ENCODE measurements around the gene FOXO3.

FOXO3 gene

DNA sequence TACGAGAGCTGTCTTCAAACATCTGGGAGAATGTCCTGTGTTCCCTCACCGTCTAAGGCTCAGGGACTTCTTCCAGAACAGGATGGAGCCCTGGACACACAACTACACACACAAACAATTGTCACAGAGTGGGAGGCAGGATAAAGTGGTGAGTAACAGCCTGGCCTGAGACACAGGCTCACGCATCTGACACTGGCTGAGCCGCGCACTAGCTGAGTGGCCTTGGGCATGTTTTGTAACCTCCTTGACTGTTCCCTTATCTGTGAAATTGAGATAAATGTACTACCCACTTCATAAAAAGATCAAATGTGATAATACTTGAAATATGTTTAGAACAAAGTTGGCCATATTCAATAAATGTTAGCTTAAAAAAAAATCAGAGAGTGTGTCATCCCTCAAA is 155.1 kb downstream of the FOXO3 start:
- DNase-seq (ENCODE audit: low read depth): no peak

DNA sequence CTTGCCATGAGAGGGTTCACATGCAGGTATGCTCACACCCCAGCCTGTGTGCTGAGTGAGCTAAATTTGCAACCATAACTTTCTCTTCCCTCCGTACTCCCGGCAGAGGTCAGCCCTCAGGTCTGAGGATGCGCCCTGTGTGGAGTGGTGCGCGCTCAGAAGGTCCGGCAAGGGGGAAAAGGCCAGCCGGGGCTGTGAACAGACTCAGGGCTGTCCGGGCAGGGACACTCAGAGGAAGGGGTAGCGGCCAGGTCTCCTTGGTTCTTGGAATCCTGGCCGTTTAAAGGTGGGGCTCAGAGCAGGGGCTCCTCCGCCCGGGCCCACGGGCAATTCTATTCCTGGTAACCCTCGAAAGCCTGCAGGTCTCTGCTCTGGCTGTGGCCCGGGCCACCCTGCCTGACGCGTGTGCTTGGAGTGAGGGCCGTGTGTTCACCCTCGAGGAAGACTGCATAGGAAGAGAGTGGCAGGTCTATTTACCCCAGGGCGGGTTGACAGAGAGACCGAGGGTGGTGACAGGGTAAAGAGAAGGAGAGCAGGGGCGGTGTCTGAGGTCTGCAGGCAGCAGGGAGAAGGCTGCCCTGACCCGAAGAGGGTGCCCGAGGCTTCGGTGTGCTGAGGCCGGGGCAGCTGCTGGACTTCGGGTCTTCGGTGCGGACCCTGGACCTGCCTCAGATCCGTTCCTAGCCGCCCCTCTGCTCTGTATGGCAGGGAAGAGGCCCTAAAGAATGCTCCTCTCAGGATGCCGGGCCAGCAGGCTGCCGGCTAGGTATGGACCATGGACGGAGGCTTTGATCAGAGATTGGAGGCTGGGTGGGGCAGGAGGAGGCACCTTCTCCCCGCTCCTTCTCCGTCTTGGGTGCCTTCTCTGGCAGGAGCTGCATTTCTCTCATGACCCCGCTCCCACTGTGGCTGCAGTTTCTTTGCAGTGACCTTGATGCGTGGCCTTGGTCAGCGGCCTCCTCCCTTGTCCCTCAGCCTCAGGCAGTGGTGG is 156.4 kb downstream of the FOXO3 start:
- no peak for DNase-seq (ENCODE audit: low read depth)

DNA sequence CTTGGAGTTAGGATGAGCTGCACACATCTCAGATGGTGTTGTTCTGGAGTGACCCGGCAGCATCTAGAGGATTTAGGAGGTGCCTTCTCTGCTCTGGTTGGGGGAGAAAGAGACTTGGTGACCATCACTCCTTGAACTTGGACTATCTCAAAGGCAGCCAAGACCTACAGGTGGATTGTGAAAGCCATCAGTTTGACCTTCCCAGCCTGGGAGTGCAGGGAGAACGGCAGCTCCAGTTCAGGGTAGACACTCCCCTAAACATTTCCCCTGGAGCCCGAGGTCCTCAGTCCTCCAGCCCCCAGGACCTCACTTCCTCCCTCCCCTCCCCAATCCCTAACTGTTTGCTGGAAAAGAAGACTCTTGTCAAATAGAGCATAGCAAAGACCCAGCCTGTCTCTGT is 158.8 kb downstream of the FOXO3 start:
- DNase-seq (ENCODE audit: low read depth): no peak

DNA sequence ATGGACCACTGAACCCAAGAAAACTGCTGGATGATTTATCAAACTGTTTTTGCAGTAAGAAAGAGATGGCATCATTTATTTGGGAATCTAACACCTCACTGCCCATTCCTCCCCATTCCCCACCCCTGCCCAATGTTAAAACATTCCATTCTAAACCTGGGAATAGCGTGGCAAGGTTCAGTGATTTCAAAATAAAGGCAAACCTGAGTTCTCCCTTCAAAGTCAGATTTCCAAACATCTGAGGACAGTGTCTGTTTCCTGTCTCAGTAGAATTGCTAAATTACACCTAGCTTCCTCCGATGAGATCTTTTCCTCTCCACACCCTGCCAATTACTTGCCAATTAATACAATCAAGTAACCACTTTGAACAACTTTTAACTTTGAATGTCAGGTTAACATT is 160.1 kb downstream of the FOXO3 start:
- no peak for DNase-seq (ENCODE audit: low read depth)

DNA sequence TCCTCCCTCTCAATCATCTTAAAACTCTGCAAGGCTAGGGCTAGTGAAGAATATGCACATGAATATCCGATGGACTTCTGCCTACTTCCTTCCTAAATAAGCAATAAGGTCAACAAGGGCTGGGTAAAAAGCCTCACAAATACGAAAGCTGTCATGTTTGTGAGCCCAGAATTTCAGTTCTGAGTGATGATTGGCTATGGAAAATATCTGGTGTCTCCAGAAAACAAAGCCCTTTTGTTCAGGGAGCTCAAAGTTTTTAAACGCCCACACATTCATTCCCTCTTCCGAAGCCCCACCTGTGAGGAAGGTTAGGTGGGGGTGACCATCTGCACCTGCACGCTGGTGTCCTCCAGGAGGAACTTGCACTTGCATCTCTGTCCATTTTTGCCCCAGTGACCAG is 160.6 kb downstream of the FOXO3 start:
- DNase-seq (ENCODE audit: low read depth): no peak

DNA sequence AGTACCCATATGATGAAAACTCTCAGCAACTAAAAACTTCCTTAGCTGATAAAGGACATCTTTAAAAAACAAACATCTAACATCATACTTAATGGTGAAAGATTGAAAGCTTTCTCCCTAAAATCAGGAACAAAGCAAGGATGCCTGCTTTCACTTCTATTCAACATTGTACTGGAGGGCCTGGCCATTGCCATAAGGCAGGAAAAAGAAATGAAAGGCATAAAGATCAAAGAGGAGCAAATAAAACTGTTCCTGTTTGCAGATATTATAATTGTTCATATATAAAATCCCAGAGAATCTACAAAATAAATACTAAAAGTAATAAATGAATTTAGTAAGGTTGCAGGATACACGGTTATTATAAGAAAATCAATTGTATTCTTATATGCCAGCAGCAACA is 162.9 kb downstream of the FOXO3 start:
- DNase-seq (ENCODE audit: low read depth): no peak

DNA sequence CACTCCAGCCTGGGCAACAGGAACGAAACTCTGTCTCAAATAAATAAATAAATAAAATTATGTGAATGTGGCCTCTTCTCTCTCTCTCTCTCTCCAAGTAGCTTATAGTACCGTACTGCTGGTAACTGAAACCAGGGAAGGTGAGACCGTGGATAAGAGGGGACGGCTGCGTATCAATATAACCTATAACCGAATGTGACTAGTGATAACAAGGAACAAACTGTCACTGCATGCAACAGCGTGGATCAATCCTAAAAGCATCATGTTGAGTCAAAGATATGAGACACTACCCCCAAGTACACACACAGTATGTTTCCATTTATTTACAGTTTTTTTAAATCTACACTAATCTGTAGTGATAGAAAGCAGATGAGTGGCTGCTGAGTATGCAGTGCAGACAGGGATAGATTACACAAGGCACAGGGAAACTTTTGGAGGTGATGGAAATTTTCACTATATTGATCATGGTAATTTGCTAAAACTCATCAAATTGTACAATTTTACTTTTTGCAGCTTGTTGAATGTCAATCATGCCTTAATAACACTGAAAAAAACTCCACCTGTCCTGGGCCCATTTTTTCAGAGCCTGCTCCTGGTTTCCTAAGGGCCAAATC is 166.1 kb downstream of the FOXO3 start:
- no peak for DNase-seq (ENCODE audit: low read depth)

DNA sequence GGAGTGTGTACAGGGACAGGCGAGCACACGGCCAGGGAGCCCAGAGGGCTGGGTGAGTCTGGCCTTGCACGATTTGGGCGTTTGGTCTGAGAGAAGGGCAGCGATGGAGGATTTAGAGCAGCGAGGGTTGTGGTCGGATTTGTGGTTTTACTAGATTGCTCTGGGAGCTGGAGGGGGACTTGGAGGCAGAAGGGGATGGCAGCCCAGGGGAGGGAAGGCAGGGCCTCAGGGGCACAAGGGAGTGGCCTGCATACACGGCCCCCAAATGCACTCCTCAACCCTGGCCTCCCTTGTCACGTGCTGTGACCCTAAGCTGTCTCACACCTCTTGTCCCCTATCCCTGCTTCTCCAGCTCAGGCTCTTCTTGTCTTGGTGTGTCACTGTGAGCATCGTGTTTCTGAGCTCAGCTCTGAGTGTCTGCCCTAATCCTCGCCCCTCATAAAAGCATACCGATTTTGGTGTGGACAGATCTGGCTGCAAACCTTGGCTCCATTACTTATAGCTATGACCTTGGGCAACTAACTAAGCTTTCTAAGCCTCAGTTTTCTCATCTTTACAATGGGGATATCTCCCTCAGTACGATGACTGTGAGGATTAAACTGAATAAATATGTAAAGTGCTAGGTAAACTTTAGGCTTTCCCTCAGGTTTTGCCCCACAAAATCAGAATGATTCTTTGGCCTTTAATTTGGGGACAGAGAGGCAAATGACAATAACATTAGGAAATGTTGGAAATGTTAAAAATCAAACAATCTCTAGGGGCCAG is 167.4 kb downstream of the FOXO3 start:
- no peak for DNase-seq (ENCODE audit: low read depth)

DNA sequence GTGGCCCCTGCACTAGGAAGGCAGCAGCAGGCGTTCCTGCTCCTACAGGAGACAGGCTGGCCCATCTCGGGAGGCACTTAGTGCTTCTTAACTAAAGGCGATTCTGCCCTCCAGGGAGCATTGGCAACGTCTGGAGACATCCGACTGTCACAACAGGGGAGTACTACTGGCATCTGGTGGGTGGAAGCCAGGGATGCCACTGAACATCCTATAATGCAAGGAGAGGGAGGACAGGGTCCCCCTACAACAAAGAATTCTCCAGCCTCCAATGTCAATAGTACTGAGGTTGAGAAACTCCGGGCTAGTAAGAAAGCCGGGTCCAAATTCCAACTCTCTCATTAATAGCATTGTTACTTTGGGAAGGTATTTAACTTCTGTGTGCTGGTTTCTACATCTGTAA is 168.1 kb downstream of the FOXO3 start:
- DNase-seq (ENCODE audit: low read depth): no peak

DNA sequence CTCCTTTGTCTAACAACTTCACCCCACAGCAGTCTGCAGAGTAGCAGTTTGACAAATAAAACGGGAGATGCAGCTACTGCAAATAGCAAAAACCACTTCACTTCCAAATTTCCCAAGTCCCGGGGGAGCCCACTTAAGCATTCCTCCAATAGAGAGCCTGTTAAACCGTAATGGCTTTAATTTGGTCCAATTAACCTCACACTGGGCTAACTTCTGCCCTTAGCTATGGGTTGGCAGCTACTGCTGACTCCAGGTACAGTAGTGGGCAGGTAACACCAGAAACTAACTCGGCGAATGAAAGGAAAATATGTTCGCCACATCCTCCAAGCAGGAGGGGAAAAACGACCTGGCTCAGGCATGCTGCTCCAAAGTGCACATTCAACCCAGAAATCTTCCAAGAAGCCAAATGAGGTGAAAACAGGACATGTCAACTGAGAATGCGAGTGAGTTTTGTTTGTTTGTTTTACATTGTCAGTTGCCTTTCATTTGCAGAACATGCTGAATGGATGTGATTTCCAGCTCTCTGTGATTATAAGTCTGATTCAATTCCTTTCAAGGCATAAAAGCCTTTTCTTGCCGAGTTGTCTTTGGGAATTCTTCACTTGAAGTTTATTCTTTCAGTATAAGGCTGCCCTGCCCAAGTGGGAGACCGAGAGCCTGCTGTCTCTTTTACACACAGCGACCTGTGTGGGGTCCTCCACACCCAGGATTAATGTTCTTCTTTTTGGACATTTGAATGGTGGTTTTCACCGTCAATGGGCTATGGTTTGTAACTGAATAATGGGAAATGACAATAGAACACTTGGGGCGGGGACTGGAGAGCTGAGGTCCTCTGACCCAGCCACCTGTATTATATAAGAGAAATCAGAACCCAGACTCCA is 170.2 kb downstream of the FOXO3 start:
- no peak for DNase-seq (ENCODE audit: low read depth)

DNA sequence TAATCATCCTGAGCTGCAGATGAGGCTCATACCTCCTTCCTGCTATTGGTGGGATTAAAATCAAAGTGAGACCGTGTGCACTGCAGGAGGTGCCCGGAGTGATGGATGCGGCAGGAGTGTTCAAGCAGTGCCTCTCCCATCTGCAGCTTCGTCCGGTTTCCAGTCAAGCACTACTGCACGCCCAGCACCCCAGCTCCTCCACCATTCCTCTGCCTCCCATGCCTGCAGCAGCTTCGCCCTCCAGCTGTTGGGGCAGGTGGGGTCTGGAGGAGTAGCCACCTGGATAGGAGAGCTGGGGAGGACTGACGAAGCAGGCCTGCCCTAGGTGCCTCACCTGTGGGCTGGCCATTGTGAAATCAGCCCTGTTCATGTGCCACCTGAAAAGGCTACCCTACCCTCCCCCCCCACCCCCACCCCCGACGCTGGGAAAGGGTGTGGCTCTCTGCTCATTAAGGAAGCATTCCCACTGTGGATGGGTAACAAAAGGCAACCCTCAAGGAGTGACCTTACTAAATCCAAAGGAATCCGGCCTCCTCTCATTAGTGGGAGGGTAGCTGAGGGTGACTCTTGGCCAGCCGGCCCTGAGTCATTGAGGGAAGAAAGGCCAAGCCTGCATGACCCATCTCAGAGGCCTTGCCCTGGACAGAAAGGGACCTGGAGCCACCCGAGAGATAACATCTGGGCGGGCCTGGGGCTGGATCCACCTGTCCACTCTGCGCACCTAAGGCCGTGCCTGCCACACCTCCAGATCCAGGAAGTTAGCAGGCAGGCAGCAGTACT is 171.6 kb downstream of the FOXO3 start:
- no peak for DNase-seq (ENCODE audit: low read depth)

DNA sequence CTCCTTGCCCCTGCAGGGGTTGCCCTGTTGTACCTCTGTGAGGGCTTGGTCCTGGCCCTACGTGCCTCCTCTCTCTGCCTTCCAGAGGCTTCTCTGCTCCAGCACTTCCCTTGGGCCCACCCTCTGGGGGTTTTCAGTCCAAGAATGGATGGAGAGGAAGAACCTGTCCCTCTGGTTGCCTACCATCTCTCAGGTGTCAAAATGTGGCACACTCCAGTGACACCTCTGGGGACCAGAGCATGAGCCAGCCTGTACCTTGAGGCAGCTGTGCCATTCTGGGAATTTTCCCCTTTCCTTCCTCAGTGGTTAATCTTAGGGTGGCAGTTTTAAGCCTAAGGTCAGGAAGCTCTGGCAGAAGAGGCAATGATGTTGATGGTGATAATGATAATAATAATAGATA is 172.3 kb downstream of the FOXO3 start:
- no peak for DNase-seq (ENCODE audit: low read depth)

DNA sequence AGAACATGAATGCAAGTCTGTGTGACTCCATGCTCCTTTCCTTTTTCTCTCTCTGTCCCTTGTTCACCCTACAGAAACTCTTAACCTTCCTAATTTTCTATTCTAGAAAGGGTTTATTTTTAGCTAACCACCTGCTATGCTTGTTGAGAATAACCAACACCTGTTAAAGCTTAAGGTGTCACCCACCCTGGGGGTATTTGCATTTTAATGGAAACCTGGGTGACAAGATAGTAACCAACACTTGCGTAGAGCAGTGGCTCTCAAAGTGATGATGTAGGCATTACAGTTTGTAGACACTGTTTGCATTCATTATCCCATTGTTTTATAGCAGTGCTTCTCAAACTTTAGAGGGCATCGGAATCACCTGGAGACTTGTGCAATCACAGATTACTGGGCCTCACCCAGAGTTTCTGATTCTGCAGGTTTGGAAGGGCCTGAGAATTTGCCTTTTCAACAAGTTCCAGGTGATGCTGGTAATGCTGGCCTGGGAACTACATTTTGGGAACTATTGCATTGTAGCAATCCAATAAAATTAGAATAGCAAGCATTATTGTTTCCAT is 173.1 kb downstream of the FOXO3 start:
- no peak for DNase-seq (ENCODE audit: low read depth)

All from stimulated activated CD8-positive, alpha-beta memory T cell treated with anti-CD3 and anti-CD28 coated beads, Interleukin-12 subunit alpha, Interleukin-12 subunit beta, amount 100 ng/mL, for 1 hour (primary cell).